Body of pancreas (tissue), 4 donors: Measurements from ENCODE around the gene C1orf115.

Experiments
- POLR2A ChIP-seq, 3 donors: fragments of 450-650 bp; IDR thresholded peaks; one replicate each; pipeline ENCODE4 v1.6.1; 2016; ENCODE audit warnings: antibody characterized with exemption in 3 of 3, mild to moderate bottlenecking in 2 of 3
- TF ChIP-seq, protein P1 (sequence below), 7 experiments: fragments of 450-650 bp in 4 of 7; fragments of 200-600 bp in 3 of 7; sonication (generic) in 3 of 7; IDR thresholded peaks; one replicate each; pipeline ENCODE4 v1.5.1; 2016 to 2019; ENCODE audit warnings: antibody characterized with exemption in 7 of 7

DNA sequence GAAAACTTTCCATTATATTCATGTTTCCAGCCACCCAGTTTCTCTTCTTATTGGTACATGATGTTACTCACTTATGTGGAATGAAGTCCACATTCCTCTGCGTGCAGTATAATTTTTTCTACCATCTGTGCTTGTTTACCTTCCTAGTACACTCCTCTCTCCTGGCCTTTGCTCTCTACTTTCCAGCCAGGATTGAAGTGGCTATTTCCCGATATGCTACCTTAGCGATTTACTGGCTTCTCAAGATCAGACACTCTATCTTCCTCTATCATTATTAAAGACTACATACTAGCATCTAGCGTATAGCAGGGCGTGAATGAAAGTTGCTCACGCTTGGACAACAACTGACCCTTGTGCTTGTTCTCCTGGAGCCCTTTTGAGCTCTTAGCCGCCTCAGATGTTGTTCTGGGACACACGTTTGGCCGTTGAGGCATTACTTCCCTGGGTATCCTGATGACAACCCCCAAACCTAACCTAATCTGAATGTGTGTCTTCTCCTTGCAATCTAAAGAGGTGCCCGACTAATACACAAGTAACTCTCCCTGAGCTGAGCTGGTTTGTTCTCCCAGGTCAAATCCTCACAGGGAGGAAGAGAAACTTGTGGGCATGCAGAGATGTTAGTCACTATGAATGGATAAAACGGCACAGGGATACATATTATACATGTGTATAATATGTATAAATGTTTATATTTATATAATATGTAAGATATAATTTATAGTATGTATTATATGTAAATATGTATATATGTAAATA lies 44.6 kb downstream of the C1orf115 start:
- TF ChIP-seq, protein P1, sequence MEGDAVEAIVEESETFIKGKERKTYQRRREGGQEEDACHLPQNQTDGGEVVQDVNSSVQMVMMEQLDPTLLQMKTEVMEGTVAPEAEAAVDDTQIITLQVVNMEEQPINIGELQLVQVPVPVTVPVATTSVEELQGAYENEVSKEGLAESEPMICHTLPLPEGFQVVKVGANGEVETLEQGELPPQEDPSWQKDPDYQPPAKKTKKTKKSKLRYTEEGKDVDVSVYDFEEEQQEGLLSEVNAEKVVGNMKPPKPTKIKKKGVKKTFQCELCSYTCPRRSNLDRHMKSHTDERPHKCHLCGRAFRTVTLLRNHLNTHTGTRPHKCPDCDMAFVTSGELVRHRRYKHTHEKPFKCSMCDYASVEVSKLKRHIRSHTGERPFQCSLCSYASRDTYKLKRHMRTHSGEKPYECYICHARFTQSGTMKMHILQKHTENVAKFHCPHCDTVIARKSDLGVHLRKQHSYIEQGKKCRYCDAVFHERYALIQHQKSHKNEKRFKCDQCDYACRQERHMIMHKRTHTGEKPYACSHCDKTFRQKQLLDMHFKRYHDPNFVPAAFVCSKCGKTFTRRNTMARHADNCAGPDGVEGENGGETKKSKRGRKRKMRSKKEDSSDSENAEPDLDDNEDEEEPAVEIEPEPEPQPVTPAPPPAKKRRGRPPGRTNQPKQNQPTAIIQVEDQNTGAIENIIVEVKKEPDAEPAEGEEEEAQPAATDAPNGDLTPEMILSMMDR (IDR thresholded peaks at IDR 0.05) = no peak
- TF ChIP-seq POLR2A (IDR thresholded peaks at IDR 0.05) = no peak
